G401.6 (cell line): Measurements from ENCODE around the gene SCGB3A1.

Source experiments
- FAIRE-seq: peaks from 2 replicates; lab custom pipeline; 2012; peaks lifted over from hg19 to GRCh38; lab: Jason Lieb, UNC

The SCGB3A1 gene

DNA sequence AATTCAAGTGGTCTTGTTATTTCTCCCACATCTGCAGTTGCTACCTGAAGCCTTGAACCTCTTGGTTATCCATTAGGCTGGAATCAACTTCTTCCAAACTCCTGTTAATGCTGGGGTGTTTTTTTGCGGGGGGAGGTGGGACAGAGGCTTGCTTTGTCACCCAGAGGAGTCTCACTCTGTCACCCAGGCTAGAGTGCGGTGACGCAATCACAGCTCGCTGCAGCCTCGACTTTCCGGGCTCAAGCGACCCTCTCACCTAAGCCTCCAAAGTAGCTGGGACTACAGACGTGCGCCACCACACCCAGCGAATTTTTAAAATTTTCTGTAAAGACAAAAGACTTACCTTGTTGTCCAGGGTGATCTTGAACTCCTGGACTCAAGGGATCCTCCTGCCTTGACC, 4.4 kb downstream of the SCGB3A1 start:
- no peak for FAIRE-seq

- FAIRE-seq: no peak
Observed at GRCh38 chr5:180586204-180586603, 5.1 kb downstream of the SCGB3A1 start.

DNA sequence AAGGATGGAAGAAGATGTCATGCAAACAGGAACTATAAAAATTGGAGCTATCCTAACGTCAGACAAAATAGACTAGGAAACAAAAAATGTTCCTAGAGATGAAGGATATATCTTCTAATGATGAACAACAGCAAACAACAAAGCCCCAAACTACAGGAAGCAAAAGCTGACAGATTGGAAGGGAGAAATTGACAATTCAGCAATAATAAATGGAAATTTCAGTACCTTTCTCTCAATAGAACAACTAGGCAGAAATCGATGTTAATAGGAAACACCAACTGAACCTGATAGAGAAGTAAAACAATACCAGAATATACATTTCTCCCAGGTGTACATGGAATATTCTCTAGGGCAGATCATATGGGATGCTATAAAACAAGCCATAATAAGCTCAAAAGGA, 7.6 kb downstream of the SCGB3A1 start:
- peak; percentile 3 for FAIRE-seq

GRCh38 chr5:180580681-180581080, 10.6 kb downstream of the SCGB3A1 start:
- no peak for FAIRE-seq

- FAIRE-seq: no peak
Observed at GRCh38 chr5:180575571-180575970, 15.7 kb downstream of the SCGB3A1 start.

DNA sequence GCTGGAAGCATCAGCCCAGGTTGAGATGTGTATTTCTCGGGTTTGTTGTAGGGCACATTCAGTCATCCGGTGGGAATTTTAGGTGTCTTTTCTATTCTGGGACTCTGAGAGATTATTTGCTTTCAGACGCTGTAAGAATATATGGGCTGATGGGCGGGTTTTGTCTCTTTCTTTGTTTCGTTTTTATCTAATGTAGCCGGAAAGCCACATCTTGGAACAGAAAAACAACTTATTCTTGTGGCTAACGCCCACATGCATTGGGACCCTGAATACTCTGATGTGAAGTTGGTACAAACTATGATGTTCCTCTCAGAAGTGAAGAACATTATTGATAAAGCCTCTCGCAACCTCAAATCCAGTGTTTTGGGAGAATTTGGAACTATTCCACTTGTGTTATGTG, 22.4 kb downstream of the SCGB3A1 start:
- no peak for FAIRE-seq

- FAIRE-seq: peak; percentile 15
Observed at GRCh38 chr5:180563994-180564393, 27.3 kb downstream of the SCGB3A1 start.

DNA sequence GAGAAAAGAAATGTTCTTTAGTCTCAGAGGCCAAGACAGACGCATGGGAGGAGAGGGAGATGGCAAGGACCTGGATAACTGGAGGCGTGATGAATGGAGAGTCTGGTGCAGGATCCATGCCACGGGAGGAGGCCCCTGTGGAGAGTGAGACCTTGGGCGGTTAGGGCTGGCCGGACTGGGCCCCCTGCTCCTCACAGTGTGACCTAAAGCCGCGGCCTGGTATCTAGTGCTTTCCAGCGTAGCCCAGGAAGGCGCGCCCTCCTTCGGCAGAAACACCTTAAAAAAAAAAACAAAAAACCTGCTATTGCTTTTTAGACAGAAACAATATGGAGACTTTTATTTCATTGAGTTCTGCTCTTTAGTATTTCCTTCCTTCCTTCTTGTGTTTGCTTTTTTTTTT, 33.1 kb downstream of the SCGB3A1 start:
- FAIRE-seq: no peak

GRCh38 chr5:180557217-180557809, 34.0 kb downstream of the SCGB3A1 start:
- no peak for FAIRE-seq

GRCh38 chr5:180555168-180555921, 36.0 kb downstream of the SCGB3A1 start:
- no peak for FAIRE-seq

- FAIRE-seq: no peak
Observed at GRCh38 chr5:180553530-180553929, 37.8 kb downstream of the SCGB3A1 start.

GRCh38 chr5:180548563-180548962, 42.7 kb downstream of the SCGB3A1 start:
- FAIRE-seq: no peak

- no peak for FAIRE-seq
Observed at GRCh38 chr5:180545248-180545647, 46.1 kb downstream of the SCGB3A1 start.

- FAIRE-seq: no peak
Observed at GRCh38 chr5:180541710-180542109, 49.6 kb downstream of the SCGB3A1 start.
